Fibroblast of skin of left biceps (primary cell): Measurements from ENCODE around the gene BTBD16.

Experiments used
- DNase-seq, 2 experiments: peaks; one replicate each; pipeline ENCODE4 v3.0.0-alpha.2; 2013; ENCODE audit warnings: low read depth in 2 of 2

The BTBD16 gene

GRCh38 chr10:122294511-122295450 is 23.7 kb downstream of the BTBD16 start:
- no peak for DNase-seq

- no peak for DNase-seq
These were observed 24.3 kb downstream of the BTBD16 start for GRCh38 chr10:122295451-122295809.

GRCh38 chr10:122296363-122297120 is 25.4 kb downstream of the BTBD16 start:
- DNase-seq: no peak

- no peak for DNase-seq
These were observed 26.5 kb downstream of the BTBD16 start for GRCh38 chr10:122297583-122297982.

- DNase-seq: no peak
These were observed 27.1 kb downstream of the BTBD16 start for GRCh38 chr10:122298206-122298597.

- peak; percentile 36 to 49 for DNase-seq
These were observed 27.7 kb downstream of the BTBD16 start for GRCh38 chr10:122298598-122299301.

GRCh38 chr10:122299423-122300075 is 28.5 kb downstream of the BTBD16 start:
- DNase-seq: no peak

GRCh38 chr10:122301055-122301810 is 30.1 kb downstream of the BTBD16 start:
- no peak for DNase-seq

- no peak for DNase-seq
These were observed 30.7 kb downstream of the BTBD16 start for GRCh38 chr10:122301811-122302115.

- no peak for DNase-seq
These were observed 31.2 kb downstream of the BTBD16 start for GRCh38 chr10:122302315-122302714.

- DNase-seq: no peak
These were observed 32.4 kb downstream of the BTBD16 start for GRCh38 chr10:122303271-122304053.

- DNase-seq: no peak
These were observed 33.0 kb downstream of the BTBD16 start for GRCh38 chr10:122304054-122304579.

GRCh38 chr10:122306282-122306681 is 35.2 kb downstream of the BTBD16 start:
- no peak for DNase-seq

- no peak for DNase-seq
These were observed 35.6 kb downstream of the BTBD16 start for GRCh38 chr10:122306744-122307143.

GRCh38 chr10:122307669-122308416 is 36.7 kb downstream of the BTBD16 start:
- DNase-seq: peak; percentile 98

- DNase-seq: no peak
These were observed 37.5 kb downstream of the BTBD16 start for GRCh38 chr10:122308417-122309141.

- no peak for DNase-seq
These were observed 39.4 kb downstream of the BTBD16 start for GRCh38 chr10:122310311-122311050.

GRCh38 chr10:122311051-122311410 is 39.9 kb downstream of the BTBD16 start:
- no peak for DNase-seq
